ENCODE measurements around the gene DEPDC1B. TPM values are rescaled to one million over a fixed set of nuclear protein-coding genes. Genes with fewer than 3 reads are reported as not detected.
"Not testable (repeated sequence)": the region's sequence is repeated elsewhere in the genome, so short reads cannot be mapped to it uniquely, and the experiment has no call there.

Gene DEPDC1B
- total RNA-seq, 2 experiments from 2014 or later, result 27.1 to 30.0 TPM

DNA sequence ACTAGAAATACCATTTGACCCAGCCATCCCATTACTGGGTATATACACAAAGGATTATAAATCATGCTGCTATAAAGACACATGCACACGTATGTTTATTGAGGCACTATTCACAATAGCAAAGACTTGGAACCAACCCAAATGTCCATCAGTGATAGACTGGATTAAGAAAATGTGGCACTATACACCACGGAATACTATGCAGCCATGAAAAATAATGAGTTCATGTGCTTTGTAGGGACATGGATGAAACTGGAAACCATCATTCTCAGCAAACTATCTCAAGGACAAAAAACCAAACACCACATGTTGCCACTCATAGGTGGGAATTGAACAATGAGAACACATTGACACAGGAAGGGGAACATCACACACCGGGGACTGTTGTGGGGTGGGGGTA is 79.2 kb downstream of the DEPDC1B start:
- H3K9me3 Mint-ChIP-seq; ATAC-seq (ENCODE audit: low read depth); H3K4me1 Mint-ChIP-seq; POLR2A ChIA-PET; H3K4me3 Mint-ChIP-seq; DNase-seq; H3K27ac Mint-ChIP-seq; H3K27me3 Mint-ChIP-seq: not testable (repeated sequence)
- H3K36me3 Mint-ChIP-seq, result peaks cover 19% of the 10 kb centered on the region

DNA sequence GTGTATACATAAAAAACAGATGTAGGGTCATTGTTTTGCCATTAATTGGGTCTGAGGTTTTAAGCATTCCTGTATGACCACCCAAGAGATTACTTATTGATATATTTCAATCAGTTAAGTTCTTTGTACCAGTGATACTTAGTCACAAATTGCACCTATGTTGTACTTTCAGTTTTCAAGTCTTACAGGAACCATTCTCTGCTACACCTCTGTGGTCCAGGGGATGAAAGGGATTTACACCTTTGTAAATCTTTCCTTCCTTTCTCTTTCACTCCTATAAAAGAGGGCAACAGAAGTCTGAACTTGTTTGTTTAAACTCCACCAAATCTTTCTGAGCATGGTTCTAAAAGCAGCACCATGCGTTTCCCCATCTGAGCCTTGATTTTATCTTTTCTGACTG is 86.1 kb downstream of the DEPDC1B start:
- peak; percentile 67 for ATAC-seq (ENCODE audit: low read depth)
- no peaks in the 10 kb centered on the region for H3K27me3 Mint-ChIP-seq
- peaks cover 7% of the 10 kb centered on the region for H3K4me1 Mint-ChIP-seq
- POLR2A ChIA-PET, result no interaction called here
- no peak for DNase-seq
- no peak overlapping the region for H3K27ac Mint-ChIP-seq
- peaks cover 5% of the 10 kb centered on the region for H3K9me3 Mint-ChIP-seq
- H3K4me3 Mint-ChIP-seq, result no peak overlapping the region
- peaks cover 21% of the 10 kb centered on the region for H3K36me3 Mint-ChIP-seq

DNA sequence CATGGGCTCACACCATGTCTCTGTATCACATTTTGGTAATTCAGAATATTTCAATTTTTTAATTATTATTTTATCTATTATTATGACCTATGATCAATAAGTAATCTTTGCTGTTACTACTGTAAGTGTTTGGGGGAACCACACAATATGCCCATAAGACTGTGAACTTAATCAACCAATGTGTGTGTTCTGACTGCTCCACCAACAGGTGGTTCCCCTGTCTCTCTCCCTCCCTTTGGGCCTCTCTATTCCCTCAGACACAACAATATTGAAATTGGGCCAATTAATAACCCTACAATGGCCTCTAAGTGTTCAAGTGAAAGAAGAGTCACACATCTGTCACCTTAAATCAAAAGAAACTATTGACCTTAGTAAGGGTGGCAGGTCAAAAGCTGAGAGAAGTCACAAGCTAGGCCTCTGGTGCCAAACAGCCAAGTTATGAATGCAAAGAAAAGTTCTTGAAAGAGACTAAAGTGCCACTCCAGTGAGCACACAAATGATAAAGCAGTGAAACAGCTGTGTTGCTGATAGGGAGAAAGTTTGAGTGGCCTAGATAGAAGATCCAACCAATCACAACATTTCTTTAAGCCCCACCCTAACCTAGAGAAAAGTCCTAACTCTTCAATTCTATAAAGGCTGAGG is 88.7 kb downstream of the DEPDC1B start:
- Mint-ChIP-seq H3K36me3 (peaks cover 26% of the 10 kb centered on the region), H3K4me1 (peaks cover 7% of the 10 kb centered on the region), H3K27ac (no peak overlapping the region), H3K27me3 (no peaks in the 10 kb centered on the region), H3K9me3 (peaks cover under 1% of the 10 kb centered on the region), H3K4me3 (no peak overlapping the region)
- POLR2A ChIA-PET, result no interaction called here
- ATAC-seq (ENCODE audit: low read depth), result no peak
- DNase-seq, result no peak

DNA sequence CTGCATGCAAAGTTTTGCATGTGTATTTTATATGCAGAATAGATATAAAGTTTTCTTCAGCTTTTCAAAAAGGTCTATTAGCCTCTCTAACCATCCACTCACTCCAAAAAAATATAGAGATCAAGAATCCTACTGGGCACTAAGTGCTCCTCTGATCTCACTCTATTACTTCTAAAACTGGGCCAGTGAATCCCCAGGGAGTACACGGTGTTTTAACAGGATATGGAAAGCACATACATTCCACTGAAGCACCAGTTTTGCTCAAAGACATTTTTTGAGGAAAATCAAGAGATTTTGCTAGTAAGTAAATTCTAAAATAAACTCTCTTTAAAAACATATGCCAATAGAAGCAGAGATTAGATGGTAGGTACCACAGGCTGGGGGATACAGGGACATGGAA is 95.2 kb downstream of the DEPDC1B start:
- H3K4me1 Mint-ChIP-seq, result peaks cover 2% of the 10 kb centered on the region

DNA sequence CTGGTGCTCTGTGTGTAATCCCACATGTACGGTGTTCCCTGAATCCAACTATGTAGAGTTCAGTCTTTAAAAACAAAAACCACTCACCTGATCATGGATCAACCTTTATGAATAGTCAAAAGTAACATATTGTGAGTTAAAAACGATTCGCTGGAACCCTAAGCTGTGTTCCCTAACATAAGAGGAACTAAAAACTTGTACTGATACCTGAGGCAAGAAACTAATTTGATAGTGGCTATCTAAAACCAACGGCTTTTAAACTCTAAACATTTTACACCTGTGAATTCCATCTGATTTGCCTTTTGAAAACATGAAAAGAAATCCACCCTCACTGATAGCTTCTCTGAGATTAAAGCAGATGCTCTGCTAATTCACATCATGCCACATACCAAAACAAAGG is 101.5 kb downstream of the DEPDC1B start:
- POLR2A ChIA-PET, result no interaction called here
- H3K4me3 Mint-ChIP-seq, result no peak overlapping the region
- peaks cover 11% of the 10 kb centered on the region for H3K27me3 Mint-ChIP-seq
- H3K4me1 Mint-ChIP-seq, result peaks cover 21% of the 10 kb centered on the region
- peaks cover 33% of the 10 kb centered on the region for H3K36me3 Mint-ChIP-seq
- H3K9me3 Mint-ChIP-seq, result peaks cover 4% of the 10 kb centered on the region
- no peak for DNase-seq
- no peak for ATAC-seq (ENCODE audit: low read depth)
- H3K27ac Mint-ChIP-seq, result no peak overlapping the region

More for the DNA sequence above, 95.2 kb downstream of the DEPDC1B start:
- DNase-seq (no peak), ATAC-seq (ENCODE audit: low read depth) (no peak)
- Mint-ChIP-seq H3K27ac (no peak overlapping the region), H3K9me3 (no peaks in the 10 kb centered on the region), H3K36me3 (peaks cover 23% of the 10 kb centered on the region), H3K27me3 (peaks cover under 1% of the 10 kb centered on the region), H3K4me3 (no peak overlapping the region)
- POLR2A ChIA-PET, result no interaction called here

DNA sequence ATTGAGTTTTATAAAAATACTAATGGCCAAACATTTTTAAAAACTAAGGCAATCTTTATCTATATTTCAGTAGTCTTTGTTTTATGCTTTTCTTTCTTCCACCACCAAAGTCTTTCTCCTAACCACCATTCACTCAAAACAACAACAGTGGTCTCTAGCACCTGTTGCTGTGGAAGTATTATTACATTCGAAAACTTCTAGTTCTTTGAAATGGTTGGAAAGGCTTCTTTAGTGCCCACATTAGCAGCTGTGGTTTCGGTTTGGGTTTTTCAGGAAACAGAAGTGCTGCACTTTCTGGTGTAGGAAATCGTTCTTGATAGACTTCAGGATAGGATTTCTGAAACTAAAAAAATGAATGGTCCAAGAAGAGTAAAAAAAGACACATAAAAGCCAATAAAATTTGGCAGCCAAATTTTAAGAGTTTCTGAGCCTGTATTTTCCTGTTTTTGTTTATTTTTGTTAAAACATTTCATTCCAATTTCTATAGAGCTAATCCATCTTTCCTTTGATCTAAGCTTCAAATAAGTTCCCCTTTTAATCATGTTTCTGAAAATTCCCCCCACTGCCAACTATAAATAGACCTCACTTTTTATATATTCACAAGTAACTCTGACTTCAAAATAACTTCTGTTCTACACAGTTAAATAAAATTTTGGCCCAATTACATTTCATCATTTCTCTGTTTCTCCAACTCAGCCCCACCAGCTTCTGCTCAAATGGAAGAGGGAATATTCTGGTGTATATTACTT is 102.2 kb downstream of the DEPDC1B start:
- Mint-ChIP-seq H3K36me3 (peaks cover 35% of the 10 kb centered on the region), H3K4me1 (peaks cover 21% of the 10 kb centered on the region), H3K9me3 (peaks cover 4% of the 10 kb centered on the region), H3K27me3 (peaks cover 11% of the 10 kb centered on the region), H3K4me3 (peak overlapping the region; percentile 61), H3K27ac (peak overlapping the region; percentile 51)
- peak; percentile 82 for ATAC-seq (ENCODE audit: low read depth)
- POLR2A ChIA-PET, result interaction anchor here (0.7 kb wide), 1 partner anchor 89 kb away, joined by 3 read pairs; no protein-coding TSS in a partner anchor
- DNase-seq, result no peak

DNA sequence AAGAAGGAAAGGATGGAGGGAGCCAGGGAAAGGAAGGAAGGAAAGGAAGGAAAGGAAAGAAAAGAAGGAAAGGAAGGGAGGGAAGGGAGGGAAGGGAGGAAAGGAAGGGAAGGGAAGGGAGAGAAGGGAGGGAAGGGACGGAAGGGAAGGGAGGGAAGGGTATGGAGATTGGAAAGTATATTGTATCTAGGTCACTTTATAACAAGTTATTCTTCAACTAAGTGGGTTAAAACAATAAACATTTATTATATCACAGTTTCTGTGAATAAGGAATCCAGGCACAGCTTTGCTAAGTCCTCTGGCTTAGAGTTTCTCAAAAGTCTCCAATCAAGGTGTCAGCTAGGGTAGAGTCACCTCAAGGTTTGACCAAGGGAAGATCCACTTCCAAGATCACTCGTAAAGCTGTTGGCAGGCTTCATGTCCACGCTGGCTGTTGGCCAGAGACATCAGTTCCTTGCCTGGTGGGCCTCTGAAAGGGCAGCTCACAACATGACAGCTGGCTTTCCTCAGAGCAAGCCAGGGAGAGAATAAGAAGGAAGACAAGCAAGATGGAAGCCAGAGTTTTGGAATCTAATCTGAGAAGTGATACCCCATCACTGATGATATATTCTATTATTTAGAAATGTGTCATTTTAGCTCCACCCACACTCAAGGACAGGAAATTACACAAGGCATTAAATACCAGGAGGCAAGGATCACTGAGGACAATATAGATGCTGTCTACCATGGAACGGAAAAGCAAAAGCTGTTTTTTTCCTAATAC is 105.1 kb downstream of the DEPDC1B start:
- POLR2A ChIA-PET, result no interaction called here
- no peak for DNase-seq

DNA sequence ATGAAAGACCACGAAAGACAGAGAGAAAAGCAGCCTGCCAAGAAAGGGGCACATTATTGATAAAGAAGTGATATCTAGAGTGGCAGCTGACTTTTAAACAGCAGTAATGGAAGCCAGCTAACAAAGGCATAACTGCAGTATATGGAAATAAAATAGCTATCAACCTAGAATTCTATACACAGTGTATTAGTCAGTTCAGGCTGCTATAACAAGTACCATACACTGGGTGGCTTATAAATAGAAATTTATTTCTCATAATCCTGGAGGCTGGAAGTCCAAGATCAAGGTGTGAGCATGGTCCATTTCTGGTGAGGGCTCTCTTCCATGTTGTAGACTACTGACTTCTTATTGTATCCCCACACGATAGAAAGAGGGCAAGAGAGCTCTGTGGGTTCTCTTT is 109.8 kb downstream of the DEPDC1B start:
- no peak for ATAC-seq (ENCODE audit: low read depth)
- H3K4me3 Mint-ChIP-seq, result no peak overlapping the region
- H3K4me1 Mint-ChIP-seq, result peaks cover under 1% of the 10 kb centered on the region
- DNase-seq, result no peak
- no peak overlapping the region for H3K27ac Mint-ChIP-seq
- peaks cover 11% of the 10 kb centered on the region for H3K27me3 Mint-ChIP-seq
- peaks cover 3% of the 10 kb centered on the region for H3K9me3 Mint-ChIP-seq
- peaks cover 17% of the 10 kb centered on the region for H3K36me3 Mint-ChIP-seq
- POLR2A ChIA-PET, result no interaction called here

More for the DNA sequence above, 105.1 kb downstream of the DEPDC1B start:
- peaks cover 11% of the 10 kb centered on the region for H3K27me3 Mint-ChIP-seq
- no peak for ATAC-seq (ENCODE audit: low read depth)
- no peak overlapping the region for H3K4me3 Mint-ChIP-seq
- H3K4me1 Mint-ChIP-seq, result peaks cover 20% of the 10 kb centered on the region
- H3K9me3 Mint-ChIP-seq, result peaks cover 4% of the 10 kb centered on the region
- H3K36me3 Mint-ChIP-seq, result peaks cover 27% of the 10 kb centered on the region
- H3K27ac Mint-ChIP-seq, result no peak overlapping the region

DNA sequence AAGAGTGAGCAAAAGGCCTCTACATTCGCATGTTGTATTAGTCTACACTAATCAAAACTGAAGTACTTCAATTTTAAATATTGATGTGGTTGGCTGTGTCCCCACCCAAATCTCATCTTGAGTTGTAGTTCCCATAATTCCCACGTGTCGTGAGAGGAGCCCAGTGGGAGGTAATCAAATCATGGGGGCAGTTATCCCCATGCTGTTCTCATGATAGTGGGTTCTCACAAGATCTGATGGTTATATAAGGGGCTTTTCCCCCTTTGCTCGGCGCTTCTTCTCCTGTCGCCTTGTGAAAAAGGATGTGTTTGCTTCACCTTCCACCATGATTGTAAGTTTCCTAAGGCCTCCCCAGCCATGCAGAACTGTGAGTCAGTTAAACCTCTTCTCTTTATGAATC is 112.7 kb downstream of the DEPDC1B start:
- H3K27ac Mint-ChIP-seq; H3K36me3 Mint-ChIP-seq; POLR2A ChIA-PET; H3K9me3 Mint-ChIP-seq; H3K4me3 Mint-ChIP-seq; H3K4me1 Mint-ChIP-seq; DNase-seq; ATAC-seq (ENCODE audit: low read depth); H3K27me3 Mint-ChIP-seq: not testable (repeated sequence)

DNA sequence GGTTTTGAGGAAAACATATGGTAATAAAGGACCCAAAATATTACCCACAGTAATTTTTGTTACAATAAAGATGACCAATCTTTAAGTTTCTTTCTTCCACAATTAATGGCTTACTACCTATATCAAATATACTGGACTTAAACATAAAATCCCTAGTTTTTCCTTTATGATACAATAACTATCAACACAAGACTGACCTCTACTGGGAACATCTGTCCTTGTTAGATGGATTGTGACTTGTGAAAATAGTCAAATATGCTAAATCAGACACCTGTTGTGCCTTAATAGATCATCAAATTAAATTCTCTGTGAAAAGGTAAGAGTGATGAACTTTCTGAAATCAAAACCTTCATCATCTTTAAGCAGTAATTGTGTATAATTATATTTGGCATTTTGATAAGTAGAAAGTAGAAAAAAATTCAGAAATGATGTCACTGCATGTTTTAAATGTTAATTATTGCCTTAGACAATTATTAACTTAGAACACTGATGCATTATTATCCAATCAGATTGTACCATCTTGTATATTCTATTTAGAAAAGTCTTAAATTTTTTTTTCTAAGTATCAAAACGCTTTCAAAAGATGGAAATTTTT is 113.6 kb downstream of the DEPDC1B start:
- H3K36me3 Mint-ChIP-seq, result peaks cover 3% of the 10 kb centered on the region
- DNase-seq (no peak), ATAC-seq (ENCODE audit: low read depth) (no peak)
- no peak overlapping the region for H3K4me3 Mint-ChIP-seq
- no peaks in the 10 kb centered on the region for H3K9me3 Mint-ChIP-seq
- no peaks in the 10 kb centered on the region for H3K4me1 Mint-ChIP-seq
- H3K27ac Mint-ChIP-seq, result no peak overlapping the region
- H3K27me3 Mint-ChIP-seq, result peaks cover 6% of the 10 kb centered on the region
- POLR2A ChIA-PET, result no interaction called here

DNA sequence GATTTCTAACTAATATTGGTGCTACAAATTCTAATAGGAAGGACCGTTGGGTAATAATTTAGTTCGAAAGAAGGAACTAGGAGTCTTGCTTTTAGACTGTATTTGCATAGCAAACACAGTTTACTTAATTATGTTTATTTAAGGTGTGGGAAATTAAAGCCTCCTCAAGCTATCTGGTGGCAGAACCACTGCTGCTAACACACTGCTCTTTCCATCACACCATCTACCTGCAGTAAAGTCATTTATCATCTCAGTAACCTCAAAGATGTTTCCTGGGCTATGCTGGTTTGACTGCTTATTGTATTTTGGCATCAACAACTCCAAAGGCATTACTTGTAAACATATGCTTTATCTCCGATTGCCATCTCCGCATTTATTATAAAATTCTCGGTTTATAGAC is 114.3 kb downstream of the DEPDC1B start:
- H3K27me3 Mint-ChIP-seq, result peaks cover 9% of the 10 kb centered on the region
- POLR2A ChIA-PET, result no interaction called here
- ATAC-seq (ENCODE audit: low read depth) (no peak), DNase-seq (no peak)
- no peak overlapping the region for H3K27ac Mint-ChIP-seq
- H3K4me3 Mint-ChIP-seq, result no peak overlapping the region
- H3K36me3 Mint-ChIP-seq, result peaks cover 2% of the 10 kb centered on the region
- no peaks in the 10 kb centered on the region for H3K9me3 Mint-ChIP-seq
- H3K4me1 Mint-ChIP-seq, result no peaks in the 10 kb centered on the region

DNA sequence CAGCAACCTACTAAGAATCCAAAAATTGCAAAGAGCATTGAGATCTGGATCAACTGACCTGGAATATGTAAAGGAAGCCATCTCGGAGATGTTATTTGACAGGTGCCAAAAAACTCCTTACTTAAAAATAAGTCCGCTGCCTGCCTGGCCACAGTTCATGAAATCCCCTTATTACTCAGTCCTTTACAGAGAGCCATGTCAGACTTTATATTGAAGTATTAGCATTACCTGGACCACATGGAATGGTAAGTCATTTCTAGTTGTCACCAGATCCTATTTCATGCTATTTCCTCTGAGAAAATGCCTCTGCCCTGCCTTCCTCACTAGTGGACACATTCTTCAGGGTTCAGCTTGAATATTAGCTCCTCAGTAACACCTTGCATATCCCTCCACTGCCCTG is 115.7 kb downstream of the DEPDC1B start:
- Mint-ChIP-seq H3K36me3 (no peaks in the 10 kb centered on the region), H3K4me1 (no peaks in the 10 kb centered on the region), H3K4me3 (no peak overlapping the region), H3K27ac (no peak overlapping the region), H3K9me3 (no peaks in the 10 kb centered on the region), H3K27me3 (peaks cover 9% of the 10 kb centered on the region)
- no peak for DNase-seq
- ATAC-seq (ENCODE audit: low read depth), result no peak
- POLR2A ChIA-PET, result no interaction called here

DNA sequence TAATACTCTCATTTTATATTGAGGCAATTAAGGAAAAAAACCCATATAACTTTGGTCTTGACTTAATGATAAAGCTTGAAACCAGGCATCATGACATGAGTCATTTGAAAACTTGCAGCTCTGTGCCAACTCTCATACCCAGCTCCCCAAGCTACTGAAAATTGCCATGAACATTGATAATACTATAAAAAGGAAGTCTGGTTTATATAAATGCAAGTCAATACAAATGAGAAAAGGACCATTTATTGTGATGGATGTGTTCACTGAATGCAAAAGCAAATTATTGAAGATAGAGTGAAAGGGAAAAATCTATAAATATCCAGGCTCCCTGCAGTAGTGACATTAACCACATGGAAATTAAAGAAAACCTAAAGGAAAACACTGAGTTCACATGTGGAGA is 116.3 kb downstream of the DEPDC1B start:
- POLR2A ChIA-PET, result no interaction called here
- no peak for ATAC-seq (ENCODE audit: low read depth)
- H3K27ac Mint-ChIP-seq, result no peak overlapping the region
- peaks cover 8% of the 10 kb centered on the region for H3K27me3 Mint-ChIP-seq
- H3K4me3 Mint-ChIP-seq, result no peak overlapping the region
- DNase-seq, result no peak
- H3K9me3 Mint-ChIP-seq, result no peaks in the 10 kb centered on the region
- H3K4me1 Mint-ChIP-seq, result no peaks in the 10 kb centered on the region
- no peaks in the 10 kb centered on the region for H3K36me3 Mint-ChIP-seq

Data from activated naive CD8-positive, alpha-beta T cell treated with anti-CD3 and anti-CD28 coated beads, Interleukin-2, amount 10 ng/mL, durations not matched to agents 7 days and 5 days (primary cell).